MV-4-11 (cell line): ENCODE data around the gene TMEM18.
"Not testable (repeated sequence)": the region's sequence is repeated elsewhere in the genome, so short reads cannot be mapped to it uniquely, and the experiment has no call there.

ENCODE experiments used
- DNase-seq: peaks from one replicate; lab custom pipeline; 2025; lab: John Stamatoyannopoulos, UW

The TMEM18 gene

DNA sequence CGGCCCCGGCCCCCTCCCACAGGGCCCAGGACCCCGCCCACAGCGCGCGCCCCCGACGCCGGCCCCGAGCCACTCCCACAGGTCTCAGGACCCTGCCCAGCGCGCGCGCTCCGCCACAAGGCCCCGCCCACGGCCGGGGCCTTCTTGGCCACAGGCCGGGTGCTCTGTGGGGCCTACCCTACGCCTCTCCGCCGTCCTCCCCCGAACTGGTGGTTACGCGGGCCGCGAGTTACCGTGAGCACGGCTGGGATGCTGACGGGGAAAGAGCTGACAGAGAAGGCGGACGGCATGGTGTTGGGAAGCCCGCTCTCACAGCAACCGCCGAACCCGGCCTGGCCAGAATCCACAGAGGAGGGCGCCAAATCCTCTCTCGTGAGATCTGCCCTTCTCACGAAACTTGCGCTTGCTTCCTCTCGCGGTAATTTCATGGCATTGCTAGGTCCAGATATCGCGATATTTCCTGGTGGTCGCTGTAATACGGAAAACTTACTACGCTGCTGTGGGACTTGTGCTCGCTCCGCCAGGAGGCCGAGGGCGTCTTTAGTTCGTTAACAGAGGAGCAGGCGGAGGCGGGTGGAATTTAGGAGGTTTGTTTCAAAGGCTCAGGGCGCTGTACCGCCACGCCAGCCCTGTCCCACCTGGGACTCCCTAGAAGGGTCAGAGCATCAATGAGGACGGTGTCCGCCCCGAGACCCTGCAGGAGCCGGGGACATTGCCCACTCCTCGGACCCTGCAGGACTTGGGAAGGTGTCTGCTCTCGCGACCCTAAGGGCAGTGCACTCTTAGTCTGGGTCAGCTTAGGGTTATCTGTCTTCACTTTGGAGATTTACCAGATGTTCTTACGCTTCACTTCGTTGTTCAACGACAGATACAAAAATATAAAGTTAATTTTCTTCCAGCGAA, at the start of gene TMEM18:
Gene TMEM18 (minus strand): TSS at position 351 of the 903 bp plus-strand sequence. CDS start 61 bp downstream, at position 290.
- peak; percentile 97 for DNase-seq

DNA sequence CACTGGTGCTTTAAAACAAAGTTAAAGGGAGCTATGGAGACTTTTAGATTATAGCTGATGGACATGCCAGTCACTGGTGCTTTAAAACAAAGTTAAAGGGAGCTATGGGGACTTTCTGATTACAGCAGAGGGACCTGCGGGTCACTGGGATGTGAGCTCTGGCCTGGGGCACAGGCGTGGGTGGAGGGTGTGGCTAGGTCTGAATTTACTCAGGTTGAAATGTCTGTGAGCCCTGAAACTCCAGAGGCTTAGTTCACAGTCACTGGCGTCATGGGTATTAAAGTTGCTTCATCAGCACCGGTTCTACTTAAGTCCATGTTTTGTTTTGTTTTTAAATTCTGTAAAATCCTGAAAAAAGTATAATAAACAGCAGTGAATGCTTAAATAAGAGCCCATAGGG, 49.0 kb upstream of the TMEM18 start:
- no peak for DNase-seq

DNA sequence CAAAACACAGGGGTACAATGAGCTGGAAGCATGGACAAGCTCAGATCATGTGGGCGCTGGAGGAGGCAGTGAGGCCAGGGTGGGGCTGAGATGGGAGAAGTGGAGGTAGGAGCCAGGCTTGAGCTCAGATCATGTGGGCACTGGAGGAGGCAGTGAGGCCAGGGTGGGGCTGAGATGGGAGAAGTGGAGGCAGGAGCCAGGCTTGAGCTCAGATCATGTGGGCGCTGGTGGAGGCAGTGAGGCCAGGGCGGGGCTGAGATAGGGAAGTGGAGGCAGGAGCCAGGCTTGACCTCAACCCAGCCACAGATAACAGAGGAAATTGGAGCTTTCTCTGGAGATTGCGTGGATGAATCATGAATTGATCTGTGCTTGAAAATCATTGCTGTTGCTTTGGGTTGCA, 48.3 kb upstream of the TMEM18 start:
- DNase-seq, result peak; percentile 3

DNA sequence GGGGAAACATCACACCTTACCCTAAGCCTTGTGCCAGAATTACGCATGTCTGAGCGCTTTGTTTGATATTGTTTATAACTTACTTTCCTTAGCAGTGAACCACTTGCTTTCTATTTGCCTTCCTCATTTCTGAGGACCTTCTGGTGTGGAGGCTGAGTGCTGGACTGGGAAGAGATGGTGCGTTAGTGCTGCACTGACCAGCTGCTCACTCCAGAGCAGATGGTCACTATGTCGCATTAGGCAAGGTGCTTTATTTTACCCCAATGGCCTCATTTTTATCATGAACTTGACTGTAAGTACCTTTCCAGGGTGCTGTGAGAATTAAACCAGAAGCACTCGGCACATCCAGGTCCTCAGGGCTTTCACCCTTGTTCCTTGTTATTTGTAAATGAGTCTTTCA, 46.6 kb upstream of the TMEM18 start:
- no peak for DNase-seq

DNA sequence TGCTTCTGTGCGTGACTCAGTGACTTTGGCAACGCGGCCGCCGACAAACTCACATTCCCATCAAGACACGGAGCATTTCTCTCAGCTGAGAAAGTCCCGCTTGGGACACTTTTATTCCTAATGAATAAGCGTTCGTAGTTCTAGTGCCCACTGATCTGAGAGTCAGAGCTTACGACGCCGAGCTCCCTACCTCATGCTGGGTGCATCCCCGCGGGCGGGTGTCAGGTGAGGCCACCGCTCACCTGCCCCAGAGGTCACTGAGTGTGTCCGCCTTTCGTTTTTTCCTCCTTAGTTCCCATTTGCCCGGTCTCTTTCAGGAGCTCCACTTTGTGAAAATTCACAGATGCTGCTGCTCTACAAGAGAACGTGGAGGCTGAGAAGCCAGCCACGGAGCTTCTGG, 43.6 kb upstream of the TMEM18 start:
- DNase-seq, result no peak

DNA sequence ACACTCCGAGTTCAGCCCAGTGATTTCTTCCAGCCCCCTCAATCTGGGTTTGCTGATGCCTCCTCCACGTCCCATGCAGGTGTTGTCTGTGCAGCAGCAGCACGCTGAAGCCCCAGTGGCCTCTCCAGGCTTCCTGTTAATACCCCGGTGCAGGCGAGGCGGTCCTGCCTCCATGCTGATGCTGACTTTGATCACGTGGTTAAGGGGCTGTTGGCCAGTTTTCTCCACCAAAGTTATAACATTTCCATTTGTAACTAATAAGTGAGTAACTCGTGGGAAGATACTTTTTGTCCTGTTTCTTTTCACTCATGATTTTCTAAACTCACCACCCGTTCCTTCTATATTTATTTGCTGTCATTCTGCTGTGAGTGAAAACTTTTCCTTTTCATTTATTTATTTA, 42.5 kb upstream of the TMEM18 start:
- no peak for DNase-seq

DNA sequence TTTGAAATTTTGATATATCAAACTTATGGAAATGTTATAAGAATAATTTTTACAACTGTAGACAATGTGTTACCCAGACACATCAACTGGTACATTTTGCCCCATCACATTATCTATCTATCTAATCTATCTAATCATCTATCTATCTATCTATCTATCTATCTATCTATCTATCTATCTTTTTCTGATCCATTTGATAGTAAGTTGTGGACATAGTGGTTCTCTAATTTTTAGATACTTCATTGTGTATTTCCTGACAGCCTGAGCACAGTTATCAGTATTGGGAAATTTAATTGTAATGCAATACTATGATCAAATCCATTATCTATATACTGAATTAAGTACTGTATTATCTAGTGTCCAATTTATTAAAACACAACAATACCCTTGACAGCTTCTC, 42.0 kb upstream of the TMEM18 start:
- no peak for DNase-seq

DNA sequence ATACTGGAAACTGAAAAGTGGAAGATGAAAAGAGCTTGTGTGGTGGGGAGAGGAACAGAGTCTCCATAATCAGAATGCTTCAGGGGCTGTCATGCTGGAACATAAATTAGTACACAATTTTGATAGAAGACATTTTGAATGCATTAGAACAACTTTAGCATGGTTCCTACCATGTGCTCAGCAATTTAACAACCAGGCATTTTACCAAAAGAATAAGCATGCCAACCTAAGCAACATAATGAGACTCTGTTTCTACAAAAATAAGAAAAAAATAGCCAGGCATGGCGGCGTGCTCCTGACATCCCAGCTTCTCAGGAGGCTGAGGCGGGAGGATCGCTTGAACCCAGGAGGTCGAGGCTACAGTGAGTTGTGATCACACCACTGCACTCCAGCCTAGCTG, 40.5 kb upstream of the TMEM18 start:
- no peak for DNase-seq

DNA sequence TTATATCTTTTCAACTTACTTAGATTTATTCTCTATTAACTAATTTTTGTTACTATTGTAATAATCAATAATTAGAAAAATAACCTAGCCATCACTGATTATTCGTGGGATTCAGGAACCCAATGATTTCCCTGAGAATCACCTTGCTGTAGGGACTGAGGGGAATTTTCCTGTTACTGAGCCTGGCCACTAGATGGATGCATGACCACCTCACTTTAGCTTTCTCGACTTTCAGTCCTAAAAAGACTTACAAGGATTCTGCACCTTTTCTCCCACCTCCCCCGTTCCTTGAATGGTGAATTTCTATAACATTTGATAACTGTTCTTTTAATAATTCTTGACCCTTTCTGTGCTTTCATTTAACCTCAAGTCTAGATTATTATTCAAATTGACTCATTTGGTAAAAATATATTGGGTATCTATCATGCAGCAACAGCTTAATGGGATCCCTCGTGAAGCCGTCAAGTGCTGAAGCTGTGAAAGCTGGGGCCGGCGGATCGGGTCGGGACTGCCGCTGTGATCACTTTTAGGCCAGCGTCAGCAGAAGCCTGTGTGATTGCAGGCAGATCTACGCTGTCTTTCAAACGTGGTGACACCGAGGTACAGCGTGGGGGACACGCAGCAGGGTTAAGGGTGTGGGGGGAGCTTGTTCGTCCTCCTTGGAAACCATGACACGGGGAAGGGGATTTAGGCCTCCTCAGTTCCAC, 38.8 kb upstream of the TMEM18 start:
- DNase-seq, result no peak

DNA sequence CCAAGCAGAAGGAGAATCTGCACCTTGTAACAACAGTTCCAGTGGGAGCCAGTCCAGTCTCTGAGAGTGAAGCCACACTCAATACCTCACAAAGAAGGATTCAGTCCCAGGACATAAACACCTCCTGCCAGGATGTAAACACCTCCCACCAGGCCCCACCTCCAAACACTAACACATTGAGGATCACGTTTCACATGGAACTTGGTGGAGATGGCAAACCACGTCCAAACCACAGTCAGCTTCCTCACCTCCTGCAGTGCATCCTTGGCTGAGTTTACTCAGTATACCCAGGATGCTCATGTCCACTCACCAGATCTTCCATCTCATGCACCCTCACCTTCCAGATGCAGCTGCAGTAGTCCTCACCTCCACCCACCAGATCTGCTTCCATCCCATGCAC, 37.8 kb upstream of the TMEM18 start:
- DNase-seq, result no peak

DNA sequence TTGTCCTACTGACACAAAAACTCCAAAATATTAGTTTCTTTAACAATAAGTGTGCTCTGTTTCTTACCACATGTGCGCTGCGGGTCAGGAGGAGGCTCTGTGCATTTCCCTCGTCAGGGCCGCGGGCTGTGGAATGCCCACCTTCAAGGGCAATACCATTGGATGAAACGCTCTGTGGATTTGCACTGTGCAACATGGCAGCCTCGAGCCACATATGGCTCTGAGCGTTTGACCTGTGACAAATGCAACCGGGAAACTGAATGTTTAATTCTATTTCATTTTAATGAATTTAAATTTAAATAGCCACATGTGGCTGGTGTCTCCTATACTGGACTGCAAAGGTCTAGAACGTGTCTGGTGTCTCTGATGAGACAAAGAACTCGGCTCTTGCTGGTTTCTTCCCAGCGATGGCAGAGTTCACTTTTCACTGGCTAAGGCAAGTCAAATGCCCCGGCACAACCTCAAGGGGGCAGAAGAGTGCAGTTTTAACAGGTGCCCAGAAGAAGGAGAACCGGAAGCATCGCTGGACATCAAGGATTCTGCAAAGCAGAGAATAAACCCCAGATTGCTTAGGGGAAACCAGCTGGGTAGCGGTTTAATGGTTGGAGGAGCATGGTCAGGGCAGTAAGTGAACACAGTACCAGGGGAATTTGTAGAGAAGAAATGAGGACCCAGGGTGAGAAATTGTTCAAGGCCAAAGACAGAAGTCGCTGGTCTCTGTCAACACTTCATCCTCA, 37.0 kb upstream of the TMEM18 start:
- DNase-seq, result peak; percentile 63

DNA sequence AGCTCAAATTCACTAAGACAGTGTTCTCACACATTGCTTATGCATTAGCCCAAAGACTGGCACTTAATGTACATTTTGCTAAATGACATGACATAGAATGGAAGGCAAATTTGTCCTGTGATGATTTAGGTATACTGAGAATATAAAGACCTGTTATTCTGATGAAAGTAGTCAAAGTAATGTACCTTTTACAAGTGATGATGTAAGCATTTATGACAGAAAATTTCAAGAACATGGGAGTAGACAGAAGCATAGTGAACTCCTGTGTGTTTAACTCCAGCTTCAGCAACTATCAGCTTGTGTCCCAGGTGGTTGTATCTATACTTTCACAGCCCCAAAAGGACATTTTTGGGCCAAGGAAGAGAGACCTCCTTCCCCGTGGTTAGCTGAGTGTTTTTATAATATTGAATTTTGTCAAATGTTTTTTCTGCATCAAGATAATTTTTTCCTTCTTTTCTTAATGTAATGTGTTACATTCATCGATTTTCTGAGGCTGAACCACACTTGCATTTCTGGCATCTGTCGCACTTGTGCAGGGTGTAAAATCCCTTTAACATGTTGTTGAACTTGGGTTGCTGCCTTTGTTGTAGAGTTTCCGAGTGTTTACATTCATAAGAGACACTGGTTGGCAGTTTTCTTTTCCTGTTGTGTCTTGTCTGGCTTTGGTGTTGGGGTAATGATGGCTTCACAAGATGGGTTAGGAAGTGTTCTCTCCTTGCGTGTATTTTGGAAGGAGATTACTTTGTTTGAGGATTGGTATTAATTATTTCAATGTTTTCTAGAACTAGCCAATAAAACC, 33.9 kb upstream of the TMEM18 start:
- DNase-seq, result no peak

DNA sequence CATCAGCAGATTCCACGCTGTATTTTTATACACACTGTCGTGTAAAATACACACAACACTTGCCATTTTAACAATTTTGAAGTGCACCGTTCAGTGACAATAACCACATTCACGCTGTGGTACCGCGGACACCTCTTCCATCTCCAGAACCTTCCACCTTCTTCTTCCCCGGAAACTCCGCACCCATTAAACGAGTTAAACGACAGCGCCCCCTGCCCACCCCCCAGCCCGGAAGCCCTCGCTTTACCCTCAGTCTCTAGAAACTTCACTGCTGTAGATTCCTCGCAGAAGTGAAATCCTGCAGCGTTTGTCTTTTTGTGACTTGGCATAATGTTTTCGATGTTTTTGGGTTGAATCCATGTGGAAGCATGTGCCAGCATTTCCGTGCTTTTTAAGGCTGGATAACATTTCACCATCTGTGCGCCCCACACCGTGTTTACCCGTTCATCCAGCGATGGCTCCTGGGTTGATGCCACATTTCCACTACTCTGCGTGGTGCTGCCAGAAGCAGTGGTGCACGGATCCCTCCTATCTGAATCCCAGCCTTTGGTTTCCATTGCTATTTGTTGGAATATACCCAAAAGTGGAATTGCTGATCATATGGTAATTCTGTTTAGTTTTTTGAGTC, 32.0 kb upstream of the TMEM18 start:
- DNase-seq, result no peak

DNA sequence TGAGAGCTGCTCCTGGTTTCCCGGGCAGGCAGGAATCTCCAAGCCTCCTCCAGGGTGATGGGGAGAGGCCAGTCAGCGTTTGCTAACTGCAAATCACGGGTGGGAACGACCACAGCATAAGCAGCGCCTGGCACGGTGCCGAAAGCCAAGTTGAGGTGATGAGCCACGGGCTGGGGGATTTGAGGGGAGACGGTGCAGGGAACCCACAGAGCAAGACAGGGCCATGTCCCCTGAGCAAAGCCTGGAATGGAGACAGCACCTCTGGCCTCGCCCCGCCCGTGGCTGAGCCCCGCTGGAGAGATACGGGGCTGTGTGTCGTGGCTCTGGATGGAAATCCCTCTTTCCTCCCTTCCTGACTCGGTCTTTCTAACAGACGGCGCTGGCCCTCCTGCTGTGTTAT, 31.5 kb upstream of the TMEM18 start:
- DNase-seq, result no peak

DNA sequence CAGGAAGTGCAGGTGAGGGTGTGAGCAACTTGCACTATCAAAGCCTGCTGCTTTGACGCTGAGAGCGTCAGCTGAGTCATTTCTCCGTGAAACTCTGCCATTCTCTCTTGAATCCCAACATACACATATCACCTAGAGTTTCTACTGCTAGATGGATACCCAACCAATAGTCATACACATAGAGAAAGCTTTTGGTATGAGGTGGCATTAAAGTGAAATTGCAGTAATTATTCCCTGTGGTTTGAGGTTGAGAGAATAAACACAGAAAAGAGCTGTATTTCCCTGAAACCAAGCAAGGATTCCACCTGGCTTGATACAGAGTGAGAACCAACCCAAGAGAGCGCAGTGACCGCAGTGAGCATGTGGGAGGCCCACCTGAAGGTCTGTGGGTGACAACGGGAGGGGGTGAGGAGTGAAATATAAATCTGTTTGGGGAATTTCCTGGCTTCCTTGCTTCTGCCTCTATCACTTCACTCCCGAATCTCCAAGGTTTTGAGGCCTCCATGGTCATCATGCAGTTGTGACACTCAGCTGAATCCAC, 28.8 kb upstream of the TMEM18 start:
- DNase-seq, result no peak

DNA sequence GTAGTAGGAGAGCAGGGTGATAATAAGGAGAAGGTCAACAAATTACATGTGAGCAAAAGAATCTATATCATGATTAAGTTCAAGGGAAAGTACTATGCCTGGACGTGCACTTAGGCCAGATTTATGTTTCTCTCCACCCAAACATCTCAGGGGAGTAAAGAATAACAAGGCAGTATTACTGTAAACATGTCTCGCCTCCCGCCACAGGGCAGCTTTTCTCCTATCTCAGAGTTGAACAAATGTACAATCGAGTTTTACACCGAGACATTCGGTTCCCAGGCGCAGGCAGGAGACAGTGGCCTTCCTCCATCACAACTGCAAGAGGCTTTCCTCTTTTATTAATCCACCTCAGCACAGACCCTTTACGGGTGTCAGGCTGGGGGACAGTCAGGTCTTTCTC, 25.6 kb upstream of the TMEM18 start:
- not testable (repeated sequence) for DNase-seq

DNA sequence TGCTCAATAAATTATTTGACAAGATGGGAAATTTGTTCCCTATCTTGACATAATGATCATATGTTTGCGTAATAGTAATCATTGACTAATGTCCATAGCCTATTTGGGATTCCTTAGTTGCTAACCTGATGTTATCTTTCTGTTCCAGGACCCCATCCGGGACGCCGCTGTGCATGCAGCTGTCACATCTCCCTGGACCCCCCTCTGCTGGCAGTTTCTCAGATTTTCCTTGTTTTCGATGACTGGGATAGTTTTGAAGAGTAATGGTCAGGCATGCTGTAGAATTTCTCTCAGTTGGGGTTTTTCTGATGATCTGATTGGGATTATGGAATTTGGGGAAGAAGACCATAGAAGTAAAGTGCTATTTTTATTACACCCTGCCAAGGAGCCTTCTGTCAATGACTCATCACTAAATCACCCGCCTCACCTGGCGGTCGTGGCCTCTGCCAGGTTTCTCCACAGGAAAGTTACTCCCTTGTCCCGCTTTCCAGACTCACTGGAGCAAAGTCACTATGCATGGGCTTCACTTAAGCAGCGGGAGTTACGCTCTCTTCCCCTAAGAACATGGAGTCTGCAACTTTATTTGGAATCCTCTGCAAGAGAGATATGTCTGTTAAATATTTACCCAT, 19.9 kb upstream of the TMEM18 start:
- no peak for DNase-seq

DNA sequence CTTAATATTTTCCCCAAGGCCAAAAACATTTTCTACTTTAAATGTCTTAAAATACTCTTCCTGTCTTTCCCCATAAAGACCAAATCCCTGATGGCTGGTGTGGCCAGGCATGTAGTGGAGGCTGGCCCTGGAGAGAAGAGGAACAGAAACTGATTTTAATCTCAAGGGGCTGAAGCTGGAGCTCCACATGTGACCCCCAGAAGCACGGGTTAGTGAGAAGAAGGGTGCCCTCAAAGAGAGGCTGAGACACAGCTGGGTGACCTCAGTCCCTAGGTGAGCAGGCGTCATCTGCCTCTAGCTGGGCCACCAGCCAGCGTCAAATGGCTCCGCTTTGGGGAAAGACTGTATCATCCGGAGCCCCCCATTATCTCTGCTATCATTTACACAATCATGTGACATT, 19.3 kb upstream of the TMEM18 start:
- DNase-seq, result peak; percentile 91

DNA sequence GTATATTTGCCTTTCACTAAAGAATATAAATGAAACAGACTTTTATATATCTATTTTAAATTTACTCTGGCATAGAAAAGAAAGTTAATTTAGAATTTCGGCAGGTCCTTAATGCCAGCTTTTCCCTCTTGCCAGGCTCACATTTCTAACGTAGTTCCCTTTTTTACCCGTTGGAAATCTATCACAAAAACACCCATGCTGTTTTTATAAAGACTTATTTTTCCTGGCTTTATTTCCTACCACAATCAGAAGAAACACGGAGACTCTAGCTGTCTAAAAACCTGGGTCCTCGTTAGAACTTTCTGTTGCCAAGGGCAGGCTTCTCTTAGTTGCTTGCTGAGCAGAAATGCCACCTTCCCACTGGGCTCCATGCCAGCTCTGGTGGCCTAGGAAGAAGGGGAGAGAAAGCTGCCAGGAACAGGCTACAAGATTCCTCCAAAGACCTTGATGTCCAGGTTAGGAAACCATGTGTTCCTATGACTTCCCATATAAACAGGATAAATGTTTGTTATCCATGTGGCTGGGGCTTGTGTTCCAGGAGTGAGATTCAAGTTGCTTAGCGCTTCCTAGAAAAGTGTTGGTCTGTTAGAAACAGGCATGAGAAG, 17.8 kb upstream of the TMEM18 start:
- DNase-seq, result no peak

DNA sequence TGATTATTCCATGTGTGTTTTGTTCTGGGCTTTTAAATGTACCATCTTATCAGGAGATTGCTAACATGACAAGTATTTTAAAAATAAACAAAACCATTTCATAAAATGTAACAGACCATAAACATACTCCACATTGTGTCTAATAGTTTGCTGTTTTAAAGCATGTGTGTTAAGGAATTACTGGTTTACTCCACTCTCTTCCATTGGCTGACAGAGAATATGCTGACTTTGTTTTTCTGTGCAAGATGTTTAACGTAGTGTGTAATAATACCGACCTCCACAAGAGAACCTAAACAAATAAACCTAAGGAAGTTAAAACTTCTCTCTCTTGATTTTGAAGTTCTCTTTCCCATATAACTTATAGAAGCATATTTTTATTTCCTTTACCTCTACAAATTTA, 17.0 kb upstream of the TMEM18 start:
- DNase-seq, result no peak
